Activated B cell treated with CpG ODN at 0.5 μM for 24 hours (primary cell): ENCODE measurements around the gene MIB2. TPM values are rescaled to one million over a fixed set of nuclear protein-coding genes. Genes with fewer than 3 reads are reported as not detected.

ENCODE experiments used
- ATAC-seq: fragments of 200-7000 bp; cut with Tn5 transposase; one replicate; pipeline ENCODE4 v1.10.0; 2021; ENCODE audit warnings: low read depth, mild to moderate bottlenecking, moderate library complexity
- CTCF ChIA-PET: fragments of 350-600 bp; sonication (Branson Sonifier 250); formaldehyde crosslinking; loops from one replicate; lab custom pipeline; 2021; ENCODE audit warnings: antibody characterized with exemption; lab: Charles Lee
- POLR2A ChIA-PET: fragments of 350-600 bp; sonication (Branson Sonifier 250); formaldehyde crosslinking; loops from one replicate; lab custom pipeline; 2021; ENCODE audit warnings: antibody characterized with exemption; lab: Charles Lee
- DNase-seq: peaks from one replicate; pipeline ENCODE4 v3.0.0; 2022
- H3K27ac Mint-ChIP-seq: one replicate; pipeline ENCODE4 v1.8.0; 2020; ENCODE audit warnings: mixed read lengths
- H3K27me3 Mint-ChIP-seq: one replicate; pipeline ENCODE4 v1.8.0; 2021; ENCODE audit warnings: mixed read lengths
- H3K36me3 Mint-ChIP-seq: one replicate; pipeline ENCODE4 v1.8.0; 2021; ENCODE audit warnings: low read depth, mixed read lengths
- H3K4me1 Mint-ChIP-seq: one replicate; pipeline ENCODE4 v1.8.0; 2021; ENCODE audit warnings: mixed read lengths
- H3K4me3 Mint-ChIP-seq: one replicate; pipeline ENCODE4 v1.8.0; 2020; ENCODE audit warnings: mild to moderate bottlenecking, mixed read lengths
- H3K9me3 Mint-ChIP-seq: one replicate; pipeline ENCODE4 v1.8.0; 2020; ENCODE audit warnings: mixed read lengths
- intact Hi-C: fragments of 100-400 bp; cut with micrococcal nuclease; formaldehyde crosslinking; loops from one replicate; pipeline ENCODE4 v1.15.1; 2024
- total RNA-seq: library from RNA; stranded (reverse); gene quantifications from 2 replicates; pipeline ENCODE4 v1.2.3, GENCODE V29; 2022
- TF ChIP-seq, protein P1 (sequence below): fragments of 200-600 bp; IDR thresholded peaks from one replicate; pipeline ENCODE4 v1.8.0; 2022; ENCODE audit warnings: antibody characterized with exemption, mild to moderate bottlenecking

MIB2 gene
- total RNA-seq, 1 donor from 2014 or later: 36.4 TPM

DNA sequence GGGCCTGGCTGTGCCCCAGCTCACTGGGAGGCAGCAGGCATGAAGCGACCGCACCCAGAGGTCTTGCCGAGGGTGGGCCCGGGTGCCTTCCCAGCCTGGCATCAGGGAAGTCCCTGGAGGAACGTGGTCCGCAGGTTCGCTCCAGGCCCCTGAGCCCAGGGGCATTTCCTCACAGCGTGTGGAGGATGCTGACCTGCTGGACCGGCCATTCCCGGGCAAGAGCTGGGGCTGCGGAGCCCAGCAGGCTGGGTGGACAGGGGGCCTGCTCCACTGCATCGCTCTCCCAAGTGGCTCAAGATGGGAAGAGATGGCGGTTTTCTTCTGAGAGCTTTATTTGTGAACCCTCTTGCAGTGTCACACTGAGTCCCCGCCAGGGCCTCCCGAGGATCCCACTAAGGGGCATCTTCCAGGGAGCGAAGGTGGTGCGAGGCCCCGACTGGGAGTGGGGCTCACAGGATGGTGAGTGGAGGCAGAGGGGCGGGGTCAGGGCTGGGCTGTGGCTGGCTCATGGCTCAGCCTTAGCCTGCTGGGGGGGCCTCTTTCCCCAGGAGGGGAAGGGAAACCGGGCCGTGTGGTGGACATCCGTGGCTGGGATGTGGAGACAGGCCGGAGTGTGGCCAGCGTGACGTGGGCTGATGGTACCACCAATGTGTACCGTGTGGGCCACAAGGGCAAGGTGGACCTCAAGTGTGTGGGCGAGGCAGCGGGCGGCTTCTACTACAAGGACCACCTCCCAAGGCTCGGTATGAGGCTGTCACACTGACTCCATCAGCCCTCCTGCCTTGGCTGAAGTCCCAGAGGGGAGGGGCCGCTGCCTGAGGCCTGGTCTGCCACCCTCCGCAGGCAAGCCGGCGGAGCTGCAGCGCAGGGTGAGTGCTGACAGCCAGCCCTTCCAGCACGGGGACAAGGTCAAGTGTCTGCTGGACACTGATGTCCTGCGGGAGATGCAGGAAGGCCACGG, 9.4 kb downstream of the MIB2 start:
- POLR2A ChIA-PET: no interaction called here
- Mint-ChIP-seq H3K27ac (no peak overlapping the region), H3K4me1 (no peaks in the 10 kb centered on the region)

DNA sequence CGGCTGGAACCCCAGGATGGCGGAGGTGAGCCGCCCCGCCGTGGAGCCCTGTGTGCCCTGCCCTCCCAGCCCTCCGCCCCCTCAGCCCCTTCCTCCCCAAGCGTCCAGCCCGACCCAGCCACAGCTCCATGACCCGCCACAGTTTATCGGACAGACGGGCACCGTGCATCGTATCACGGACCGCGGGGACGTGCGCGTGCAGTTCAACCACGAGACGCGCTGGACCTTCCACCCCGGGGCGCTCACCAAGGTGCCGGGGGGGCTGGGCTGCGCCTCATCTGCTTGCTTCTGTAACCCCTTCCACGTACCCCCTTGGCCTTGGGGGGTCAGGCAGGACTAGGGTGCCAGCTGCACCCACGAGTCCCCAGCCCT, 10.1 kb downstream of the MIB2 start:
- ChIA-PET POLR2A (interaction anchor here (0.7 kb wide), 1 partner anchor 218 kb away, joined by 3 read pairs; no protein-coding TSS in a partner anchor), CTCF (no interaction called here)
- H3K4me1 Mint-ChIP-seq: peaks cover 2% of the 10 kb centered on the region
- no peak for ATAC-seq
- H3K27me3 Mint-ChIP-seq: peaks cover 2% of the 10 kb centered on the region
- DNase-seq: no peak
- no peak overlapping the region for H3K4me3 Mint-ChIP-seq
- no peak overlapping the region for H3K27ac Mint-ChIP-seq
- intact Hi-C loops: no loop called here
- TF ChIP-seq, protein P1, sequence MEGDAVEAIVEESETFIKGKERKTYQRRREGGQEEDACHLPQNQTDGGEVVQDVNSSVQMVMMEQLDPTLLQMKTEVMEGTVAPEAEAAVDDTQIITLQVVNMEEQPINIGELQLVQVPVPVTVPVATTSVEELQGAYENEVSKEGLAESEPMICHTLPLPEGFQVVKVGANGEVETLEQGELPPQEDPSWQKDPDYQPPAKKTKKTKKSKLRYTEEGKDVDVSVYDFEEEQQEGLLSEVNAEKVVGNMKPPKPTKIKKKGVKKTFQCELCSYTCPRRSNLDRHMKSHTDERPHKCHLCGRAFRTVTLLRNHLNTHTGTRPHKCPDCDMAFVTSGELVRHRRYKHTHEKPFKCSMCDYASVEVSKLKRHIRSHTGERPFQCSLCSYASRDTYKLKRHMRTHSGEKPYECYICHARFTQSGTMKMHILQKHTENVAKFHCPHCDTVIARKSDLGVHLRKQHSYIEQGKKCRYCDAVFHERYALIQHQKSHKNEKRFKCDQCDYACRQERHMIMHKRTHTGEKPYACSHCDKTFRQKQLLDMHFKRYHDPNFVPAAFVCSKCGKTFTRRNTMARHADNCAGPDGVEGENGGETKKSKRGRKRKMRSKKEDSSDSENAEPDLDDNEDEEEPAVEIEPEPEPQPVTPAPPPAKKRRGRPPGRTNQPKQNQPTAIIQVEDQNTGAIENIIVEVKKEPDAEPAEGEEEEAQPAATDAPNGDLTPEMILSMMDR: no peak
- no peaks in the 10 kb centered on the region for H3K9me3 Mint-ChIP-seq
- H3K36me3 Mint-ChIP-seq: no peaks in the 10 kb centered on the region

More for the DNA sequence above, 9.4 kb downstream of the MIB2 start:
- no peak for ATAC-seq
- intact Hi-C loops: no loop called here
- TF ChIP-seq, protein P1: no peak
- CTCF ChIA-PET: no interaction called here
- H3K4me3 Mint-ChIP-seq: no peak overlapping the region
- H3K9me3 Mint-ChIP-seq: no peaks in the 10 kb centered on the region
- H3K36me3 Mint-ChIP-seq: no peaks in the 10 kb centered on the region
- no peaks in the 10 kb centered on the region for H3K27me3 Mint-ChIP-seq
- no peak for DNase-seq

DNA sequence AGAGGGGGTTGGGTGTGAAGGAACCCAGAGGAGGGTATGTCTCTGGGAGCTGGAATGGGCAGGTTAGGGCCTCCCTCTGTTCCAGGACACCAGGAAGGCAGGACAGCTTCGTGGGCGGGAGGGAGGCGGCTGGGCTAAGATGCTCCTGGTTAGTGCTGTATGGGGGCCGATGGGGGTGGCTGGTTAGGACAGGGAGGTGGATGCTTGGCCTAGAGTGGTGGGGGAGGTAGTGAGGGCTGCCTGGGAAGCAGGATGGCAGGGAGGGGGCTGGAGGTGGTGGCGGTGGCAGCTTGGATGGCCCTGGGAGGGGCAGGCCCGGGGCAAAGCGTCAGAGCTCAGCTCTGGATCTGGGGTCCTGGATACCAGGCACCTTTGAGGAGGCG, 10.5 kb downstream of the MIB2 start:
- H3K9me3 Mint-ChIP-seq: no peaks in the 10 kb centered on the region
- intact Hi-C loops: no loop called here
- no peak overlapping the region for H3K4me3 Mint-ChIP-seq
- peaks cover 2% of the 10 kb centered on the region for H3K27me3 Mint-ChIP-seq
- POLR2A ChIA-PET: interaction anchor here (0.7 kb wide), 1 partner anchor 218 kb away, joined by 3 read pairs; no protein-coding TSS in a partner anchor
- TF ChIP-seq, protein P1: no peak
- H3K36me3 Mint-ChIP-seq: no peaks in the 10 kb centered on the region
- CTCF ChIA-PET: no interaction called here
- no peak overlapping the region for H3K27ac Mint-ChIP-seq
- ATAC-seq (no peak), DNase-seq (no peak)
- H3K4me1 Mint-ChIP-seq: peaks cover 2% of the 10 kb centered on the region

DNA sequence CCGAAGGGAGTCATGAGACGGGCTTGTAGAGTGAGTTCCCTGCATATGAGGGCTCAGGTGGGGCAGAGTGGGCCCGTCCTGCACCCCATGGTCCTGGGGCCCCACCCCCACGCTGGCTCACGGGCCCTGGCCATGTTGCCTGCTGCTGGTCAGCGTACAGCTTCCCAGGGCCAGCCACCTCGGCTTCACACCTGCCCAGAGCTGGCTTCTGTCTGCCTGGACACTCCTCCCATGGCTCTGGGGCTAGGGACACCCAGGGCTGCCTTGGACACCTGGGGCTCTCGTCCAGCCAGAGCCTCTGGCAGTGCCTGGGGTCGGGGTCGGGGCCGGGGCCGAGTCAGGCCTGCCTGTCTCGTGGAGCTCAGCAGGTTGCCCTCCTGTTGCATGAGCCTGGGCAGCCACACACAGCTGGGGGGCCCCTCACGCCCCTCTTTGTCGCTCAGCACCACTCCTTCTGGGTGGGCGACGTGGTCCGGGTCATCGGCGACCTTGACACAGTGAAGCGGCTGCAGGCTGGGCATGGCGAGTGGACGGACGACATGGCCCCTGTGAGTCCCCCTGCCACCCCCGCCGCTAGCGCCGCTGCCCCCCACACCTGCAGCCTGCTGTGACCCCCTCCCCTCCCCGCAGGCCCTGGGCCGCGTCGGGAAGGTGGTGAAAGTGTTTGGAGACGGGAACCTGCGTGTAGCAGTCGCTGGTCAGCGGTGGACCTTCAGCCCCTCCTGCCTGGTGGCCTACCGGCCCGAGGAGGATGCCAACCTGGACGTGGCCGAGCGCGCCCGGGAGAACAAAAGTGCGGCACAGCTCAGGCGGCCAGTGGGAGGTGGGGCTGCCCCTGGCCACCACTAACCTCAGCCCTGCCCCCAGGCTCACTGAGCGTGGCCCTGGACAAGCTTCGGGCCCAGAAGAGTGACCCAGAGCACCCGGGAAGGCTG, 11.2 kb downstream of the MIB2 start:
- DNase-seq (no peak), ATAC-seq (no peak)
- Mint-ChIP-seq H3K36me3 (no peaks in the 10 kb centered on the region), H3K9me3 (no peaks in the 10 kb centered on the region), H3K4me1 (peaks cover 3% of the 10 kb centered on the region), H3K27ac (no peak overlapping the region), H3K27me3 (peaks cover 3% of the 10 kb centered on the region), H3K4me3 (no peak overlapping the region)
- TF ChIP-seq, protein P1: no peak
- intact Hi-C loops: no loop called here
- ChIA-PET POLR2A (no interaction called here), CTCF (no interaction called here)
